Measurements from ENCODE around the gene ZBTB7C. TPM values are rescaled to one million over a fixed set of nuclear protein-coding genes. Genes with fewer than 3 reads are reported as not detected.

Gene ZBTB7C
- total and polyA plus RNA-seq, 2 of the 8 experiments (the other 6 are each of a cell fraction or from before 2014, with no cell fraction given): 0.15 to 0.45 TPM

GRCh38 chr18:48408727-48409590 is at the start of gene ZBTB7C (continued):
- no peak for TF ChIP-seq EP300 (IDR thresholded peaks at IDR 0.05; ENCODE audit: borderline replicate concordance in 1 of 2, low read depth in 2 of 2, low read length in 2 of 2)
- 0 out of 4 replicates have a peak, but pooled peaks of 1 of the 2 experiments have one; percentile 54 for TF ChIP-seq SIN3A (conservative IDR thresholded peaks at IDR 0.05 in 1 of 2, IDR thresholded peaks at IDR 0.05 in 1 of 2; ENCODE audit: low read depth in 1 of 2, low read length in 2 of 2)
- no peak for TF ChIP-seq JUN (IDR thresholded peaks at IDR 0.05; ENCODE audit: low read depth, low read length)
- no peak for TF ChIP-seq MAX (IDR thresholded peaks at IDR 0.05)
- TF ChIP-seq GTF2F1 (IDR thresholded peaks at IDR 0.05; ENCODE audit: borderline replicate concordance, low read depth, low read length): no peak
- no peak for TF ChIP-seq ASH2L (IDR thresholded peaks at IDR 0.05; ENCODE audit: low read length)
- no peak for TF ChIP-seq SRF (IDR thresholded peaks at IDR 0.05; ENCODE audit: low read depth, low read length)
- no peak for TF ChIP-seq SIX5 (IDR thresholded peaks at IDR 0.05; ENCODE audit: low read depth, low read length)
- TF ChIP-seq CBX8 (IDR thresholded peaks at IDR 0.05; ENCODE audit: borderline replicate concordance, low read depth, low read length): no peak
- TF ChIP-seq MAFK (IDR thresholded peaks at IDR 0.05; ENCODE audit: low read depth, low read length): no peak
- TF ChIP-seq SP4 (IDR thresholded peaks at IDR 0.05; ENCODE audit: low read length): no peak
- TF ChIP-seq SP1 (IDR thresholded peaks at IDR 0.05; ENCODE audit: low read depth, low read length): no peak
- TF ChIP-seq RBBP5 (IDR thresholded peaks at IDR 0.05; ENCODE audit: borderline replicate concordance, low read depth, low read length): peak; percentile 61; the same call in 1 of the 2 replicates
- TF ChIP-seq GABPA (IDR thresholded peaks at IDR 0.05; ENCODE audit: borderline replicate concordance, insufficient read depth, low read length): no peak
- no peak for TF ChIP-seq CEBPB (IDR thresholded peaks at IDR 0.05; ENCODE audit: low read depth, low read length)
- no peak for TF ChIP-seq SAP30 (IDR thresholded peaks at IDR 0.05; ENCODE audit: insufficient read depth, insufficient replicate concordance, low read length)
- TF ChIP-seq TEAD4 (IDR thresholded peaks at IDR 0.05; ENCODE audit: low read depth, low read length): no peak
- TF ChIP-seq YY1 (IDR thresholded peaks at IDR 0.05; ENCODE audit: low read depth, low read length): no peak
- TF ChIP-seq RFX5 (IDR thresholded peaks at IDR 0.05; ENCODE audit: borderline replicate concordance, low read depth, low read length): no peak
